ENCODE measurements around the gene TPSAB1.

The TPSAB1 gene

DNA sequence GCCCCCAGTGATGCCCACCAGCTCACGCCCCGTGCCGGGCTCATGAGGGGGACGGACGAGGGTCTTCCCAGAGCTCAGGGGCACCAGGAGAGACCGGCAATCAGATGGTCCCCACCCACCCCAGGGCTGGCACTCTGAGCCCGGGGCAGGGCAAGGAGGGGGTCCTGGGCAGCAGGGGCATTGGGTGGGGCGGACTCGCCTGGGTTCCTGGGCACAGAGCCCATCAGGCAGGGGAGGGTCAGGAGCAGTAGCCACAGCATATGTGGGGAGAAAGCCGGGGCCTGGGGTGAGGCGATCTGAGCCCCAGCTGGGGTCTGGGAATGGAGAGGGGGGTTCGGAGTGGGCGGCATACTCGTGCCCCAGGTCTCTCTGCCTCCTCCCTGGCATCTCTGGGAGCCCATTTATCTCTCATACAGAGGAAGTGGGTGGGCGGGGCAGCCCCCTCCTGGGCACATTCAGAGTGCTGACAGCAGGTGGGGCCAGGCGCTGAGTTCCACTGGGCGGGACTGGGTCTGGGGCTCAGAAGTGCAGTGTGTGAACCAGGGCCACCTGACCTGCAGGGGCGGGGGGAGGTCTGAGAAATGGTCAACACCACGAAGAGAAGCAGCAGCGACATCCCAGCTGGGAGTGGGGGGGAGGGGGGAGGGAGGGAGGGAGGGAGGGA is 48.4 kb downstream of the TPSAB1 start:
- DNase-seq, result no peak

DNA sequence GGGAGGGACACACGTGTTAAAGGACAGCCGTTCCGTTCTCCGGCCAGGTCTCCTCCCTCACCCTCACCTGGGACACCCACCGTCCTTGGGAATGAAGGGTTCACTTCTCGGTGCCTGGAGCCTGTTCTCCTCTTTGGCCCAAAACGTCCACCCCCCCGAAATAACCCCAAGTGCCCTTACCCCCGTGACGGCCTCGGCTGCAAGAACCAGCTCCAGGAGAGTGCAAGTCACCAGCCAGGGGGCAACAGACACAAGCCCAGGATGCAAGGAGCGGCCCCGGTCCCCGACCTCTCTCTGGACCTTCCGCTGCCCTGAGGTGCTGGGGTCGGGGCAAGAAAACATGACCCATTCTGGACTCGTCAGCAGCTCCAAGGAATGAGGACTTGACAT is 49.0 kb downstream of the TPSAB1 start:
- DNase-seq, result no peak

DNA sequence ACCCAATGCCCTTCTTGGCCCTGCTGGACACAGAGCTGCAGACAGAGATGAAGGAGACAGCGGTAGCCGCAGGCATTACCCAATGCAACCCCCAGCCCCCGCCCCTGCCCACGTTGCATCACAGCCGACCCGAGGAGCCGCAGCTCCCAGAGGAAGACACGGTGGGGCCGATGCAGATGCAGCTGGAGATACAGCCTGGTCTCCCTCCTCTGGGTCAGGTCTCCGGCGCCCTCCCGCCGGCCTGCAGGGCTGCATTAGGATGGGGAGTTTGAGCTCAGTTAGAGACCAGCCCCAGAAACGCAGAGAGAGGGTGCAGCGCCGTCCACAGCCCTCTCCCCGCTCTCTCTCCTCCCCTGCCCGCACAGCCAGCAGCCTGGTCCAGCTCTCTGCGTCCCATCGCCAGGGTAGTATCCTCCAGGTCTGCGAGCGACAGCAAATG is 49.6 kb downstream of the TPSAB1 start:
- no peak for DNase-seq

- DNase-seq, result no peak
Measured at GRCh38 chr16:1290860-1291575, 50.5 kb downstream of the TPSAB1 start.

DNA sequence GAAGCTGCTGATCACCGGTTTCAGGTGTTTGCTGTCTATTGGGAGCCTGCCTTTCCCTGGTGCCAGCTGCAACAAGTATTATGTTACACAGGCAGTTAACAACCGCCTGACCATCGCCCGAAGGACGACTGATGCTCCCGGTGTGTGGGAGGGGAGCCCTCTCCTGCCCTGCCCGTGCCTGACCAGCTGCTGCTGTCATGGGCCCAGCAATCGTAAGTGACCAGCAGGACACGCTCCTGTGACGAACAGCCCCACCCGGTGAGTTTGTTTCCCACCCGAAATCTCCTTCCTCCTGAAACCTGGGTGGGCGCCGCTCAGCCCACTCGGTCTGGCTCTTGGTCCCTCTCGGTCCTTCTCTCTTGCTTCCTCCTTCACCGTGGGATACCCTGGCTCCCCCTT is 51.1 kb downstream of the TPSAB1 start:
- DNase-seq, result no peak

Data from activated effector memory CD4-positive, alpha-beta T cell treated with Interleukin-2 at 50 U/mL for 16 hours (primary cell).